ENCODE results near the gene SPEF1.

Gene SPEF1

DNA sequence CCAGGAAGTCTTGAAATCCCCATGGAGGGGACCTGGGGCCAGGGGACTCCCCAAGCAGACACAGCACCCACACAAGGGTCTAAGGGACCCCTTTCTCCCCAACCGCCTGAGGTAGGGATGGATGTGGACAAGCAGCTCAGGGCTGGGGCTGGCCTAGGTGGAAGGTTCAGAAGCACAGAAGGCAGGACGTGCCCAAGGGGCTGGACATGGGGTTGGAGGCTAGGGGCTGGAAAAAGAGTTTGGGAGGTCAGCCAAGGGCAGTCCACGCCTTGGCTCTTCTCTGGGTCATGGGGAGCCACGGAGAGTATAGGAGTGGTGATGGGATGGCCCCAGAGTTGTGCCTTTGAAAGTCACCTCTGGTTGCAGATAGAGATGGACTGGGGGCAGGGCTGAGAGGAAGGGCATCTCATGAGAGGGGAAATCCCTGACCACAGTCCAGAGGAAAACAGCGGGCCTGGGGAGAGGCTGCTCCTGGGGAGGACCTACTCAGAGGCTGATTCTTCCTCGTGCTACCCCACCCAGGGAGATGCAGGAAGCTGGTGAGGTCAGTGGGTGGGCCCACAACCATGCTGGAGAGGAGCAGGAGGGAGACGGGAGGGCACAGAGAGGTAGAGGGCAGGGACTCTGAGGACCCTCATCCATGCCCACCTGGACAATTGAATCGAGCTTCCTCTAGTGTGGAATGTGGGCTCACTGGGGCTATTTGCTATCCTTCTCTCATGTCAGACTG is 51.3 kb downstream of the SPEF1 start:
- no peak for DNase-seq (ENCODE audit: low read depth in 2 of 2)

DNA sequence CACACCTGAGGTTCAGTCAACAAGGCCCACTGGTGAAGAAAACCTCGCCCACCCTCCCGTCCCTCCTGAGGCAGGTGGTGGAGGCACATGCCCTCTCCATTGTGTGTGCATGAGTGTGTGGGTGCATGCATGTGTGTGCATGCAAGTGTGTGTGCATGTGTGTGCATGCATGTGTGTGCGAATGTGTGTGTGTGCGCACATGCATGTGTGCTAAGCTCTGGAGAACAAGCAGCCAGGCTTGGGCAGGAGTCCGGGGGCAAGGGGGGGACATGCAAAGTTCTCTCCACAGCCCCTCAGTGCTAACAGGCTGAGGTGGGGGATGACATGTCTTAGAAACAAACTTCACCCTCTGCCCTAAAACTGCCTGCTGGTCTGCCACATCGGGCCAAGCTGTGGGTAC is 51.9 kb downstream of the SPEF1 start:
- DNase-seq (ENCODE audit: low read depth in 2 of 2): no peak

DNA sequence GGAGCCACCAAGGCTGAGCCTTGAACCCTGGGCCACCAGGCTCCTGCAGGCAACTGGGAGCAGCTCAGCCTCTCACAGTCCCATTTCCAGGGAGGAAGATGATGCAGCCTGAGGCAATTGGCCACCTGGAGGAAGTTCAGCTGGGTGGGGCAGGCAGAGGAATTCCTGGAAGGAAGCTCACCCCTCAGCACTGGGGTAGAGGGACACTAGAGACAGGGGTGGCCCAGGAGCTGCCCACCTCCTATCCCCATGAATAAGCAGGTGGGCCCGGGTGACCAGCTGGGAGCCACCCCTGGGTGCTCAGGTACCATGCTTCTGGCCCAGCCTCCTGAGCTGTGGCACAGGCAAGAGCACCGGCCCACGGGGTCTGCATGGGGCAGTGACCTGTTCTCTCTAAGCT is 52.4 kb downstream of the SPEF1 start:
- DNase-seq (ENCODE audit: low read depth in 2 of 2): no peak

DNA sequence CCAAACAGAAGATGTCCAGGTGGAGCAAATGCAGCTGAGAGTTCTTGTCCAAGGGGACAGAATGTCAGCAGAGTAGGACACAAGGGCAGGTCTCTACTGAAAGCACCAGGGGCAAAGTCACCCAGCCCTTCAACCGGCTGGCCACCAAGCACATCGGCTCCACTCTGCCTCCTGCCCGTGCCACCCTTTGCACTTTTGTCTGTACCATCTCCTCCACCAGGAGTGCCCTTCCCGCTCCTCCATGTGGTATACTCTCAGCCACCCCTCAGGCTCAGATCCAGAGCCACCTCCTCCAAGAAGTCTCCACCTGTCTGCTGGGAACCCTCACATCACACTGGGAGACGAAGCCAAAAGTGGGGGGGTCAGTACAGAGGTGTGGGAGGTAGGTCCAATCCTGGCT is 52.9 kb downstream of the SPEF1 start:
- DNase-seq (ENCODE audit: low read depth in 2 of 2): no peak

Data from stimulated activated CD8-positive, alpha-beta memory T cell treated with anti-CD3 and anti-CD28 coated beads, Interleukin-7, amount 100 ng/mL, for 1 hour (primary cell).